ENCODE measurements around the gene ZNF423. TPM values are rescaled to one million over a fixed set of nuclear protein-coding genes. Genes with fewer than 3 reads are reported as not detected.

Gene ZNF423
- total RNA-seq, 1 experiment from 2014 or later: 0.20 TPM

- no TSS peak for BruUV-seq (replicated peaks)
- H3K9me3 Mint-ChIP-seq (ENCODE audit: unreplicated experiment): no peaks in the 10 kb centered on the region
- DNase-seq: peak in 1 of 2 experiments; percentile 35
- Histone ChIP-seq H3K27me3 (replicated peaks; ENCODE audit: control insufficient read depth, insufficient read depth, low read length) (peaks cover 4% of the 10 kb centered on the region; the same call in 1 of the 2 replicates), H3K9me3 (no peaks in the 10 kb centered on the region), H3K36me3 (ENCODE audit: control insufficient read depth, insufficient read depth, low read length) (no peaks in the 10 kb centered on the region), H3K4me3 (ENCODE audit: low read depth, low read length) (peak overlapping the region; percentile 61), H3K4me1 (peaks cover 33% of the 10 kb centered on the region)
- H3K36me3 Mint-ChIP-seq (ENCODE audit: insufficient read depth, unreplicated experiment): no peaks in the 10 kb centered on the region
- TF ChIP-seq CTCF (IDR thresholded peaks at IDR 0.05; ENCODE audit: insufficient read depth in 1 of 2, low read depth in 1 of 2, low read length in 1 of 2, severe bottlenecking in 1 of 2, unreplicated experiment in 1 of 2): no peak
- peaks cover 14% of the 10 kb centered on the region for H3K4me1 Mint-ChIP-seq (ENCODE audit: low read depth, unreplicated experiment)
- H3K4me3 Mint-ChIP-seq (ENCODE audit: unreplicated experiment): peak overlapping the region; percentile 86
- POLR2A ChIA-PET: no interaction called here
- intact Hi-C loops (cut with micrococcal nuclease; ENCODE audit: unreplicated experiment): no loop called here
- no peak overlapping the region for H3K27ac Mint-ChIP-seq (ENCODE audit: unreplicated experiment)
- CTCF ChIA-PET: interaction anchor here (0.6 kb wide), 1 partner anchor 1929 kb away, joined by 4 read pairs; no protein-coding TSS in a partner anchor
- peaks cover 24% of the 10 kb centered on the region for H3K27me3 Mint-ChIP-seq (ENCODE audit: insufficient read depth, unreplicated experiment)
These were observed 1.1 kb downstream of the ZNF423 start for GRCh38 chr16:49854796-49855203.

GRCh38 chr16:49854188-49854795 lies 1.6 kb downstream of the ZNF423 start:
- Mint-ChIP-seq H3K9me3 (ENCODE audit: unreplicated experiment) (no peaks in the 10 kb centered on the region), H3K4me3 (ENCODE audit: unreplicated experiment) (peak overlapping the region; percentile 86), H3K4me1 (ENCODE audit: low read depth, unreplicated experiment) (peaks cover 14% of the 10 kb centered on the region), H3K27me3 (ENCODE audit: insufficient read depth, unreplicated experiment) (peaks cover 20% of the 10 kb centered on the region), H3K36me3 (ENCODE audit: insufficient read depth, unreplicated experiment) (no peaks in the 10 kb centered on the region), H3K27ac (ENCODE audit: unreplicated experiment) (no peak overlapping the region)
- H3K4me1 ChIP-seq: peaks cover 31% of the 10 kb centered on the region
- intact Hi-C loops (cut with micrococcal nuclease; ENCODE audit: unreplicated experiment): no loop called here
- no peak for DNase-seq
- peak overlapping the region; percentile 61; the same call in 1 of the 2 replicates for H3K4me3 ChIP-seq (ENCODE audit: low read depth, low read length)
- CTCF ChIA-PET: interaction anchor here (0.6 kb wide), 1 partner anchor 1930 kb away, joined by 4 read pairs; no protein-coding TSS in a partner anchor
- TF ChIP-seq CTCF (IDR thresholded peaks at IDR 0.05; ENCODE audit: insufficient read depth in 1 of 2, low read depth in 1 of 2, low read length in 1 of 2, severe bottlenecking in 1 of 2, unreplicated experiment in 1 of 2): no peak
- POLR2A ChIA-PET: no interaction called here
- H3K27me3 ChIP-seq (replicated peaks; ENCODE audit: control insufficient read depth, insufficient read depth, low read length): peaks cover 4% of the 10 kb centered on the region; the same call in 1 of the 2 replicates
- no peaks in the 10 kb centered on the region for H3K36me3 ChIP-seq (ENCODE audit: control insufficient read depth, insufficient read depth, low read length)
- H3K9me3 ChIP-seq: no peaks in the 10 kb centered on the region
- no TSS peak for BruUV-seq (replicated peaks)

- no peaks in the 10 kb centered on the region for H3K9me3 ChIP-seq
- no peak for TF ChIP-seq CTCF (IDR thresholded peaks at IDR 0.05; ENCODE audit: insufficient read depth in 1 of 2, low read depth in 1 of 2, low read length in 1 of 2, severe bottlenecking in 1 of 2, unreplicated experiment in 1 of 2)
- ChIA-PET POLR2A (no interaction called here), CTCF (interaction anchor here (1.4 kb wide), 1 partner anchor 69 kb away, joined by 3 read pairs; no protein-coding TSS in a partner anchor)
- Mint-ChIP-seq H3K36me3 (ENCODE audit: insufficient read depth, unreplicated experiment) (no peaks in the 10 kb centered on the region), H3K4me3 (ENCODE audit: unreplicated experiment) (no peak overlapping the region), H3K27ac (ENCODE audit: unreplicated experiment) (no peak overlapping the region), H3K9me3 (ENCODE audit: unreplicated experiment) (no peaks in the 10 kb centered on the region), H3K4me1 (ENCODE audit: low read depth, unreplicated experiment) (peaks cover 14% of the 10 kb centered on the region), H3K27me3 (ENCODE audit: insufficient read depth, unreplicated experiment) (peaks cover 17% of the 10 kb centered on the region)
- BruUV-seq (replicated peaks): no TSS peak
- no peak for DNase-seq
- H3K27me3 ChIP-seq (replicated peaks; ENCODE audit: control insufficient read depth, insufficient read depth, low read length): peaks cover under 1% of the 10 kb centered on the region; the same call in 1 of the 2 replicates
- H3K4me1 ChIP-seq: peaks cover 19% of the 10 kb centered on the region
- intact Hi-C loops (cut with micrococcal nuclease; ENCODE audit: unreplicated experiment): no loop called here
- H3K36me3 ChIP-seq (ENCODE audit: control insufficient read depth, insufficient read depth, low read length): no peaks in the 10 kb centered on the region
- H3K4me3 ChIP-seq (ENCODE audit: low read depth, low read length): no peak overlapping the region
These were observed 3.6 kb downstream of the ZNF423 start for GRCh38 chr16:49852279-49852678.
